Hematopoietic multipotent progenitor cell treated with erythropoietin and hydrocortisone succinate and interleukin-3 and kit ligand, for 15 days (in vitro differentiated cells): ENCODE measurements around the gene BLVRB.
"Not testable (repeated sequence)": the region's sequence is repeated elsewhere in the genome, so short reads cannot be mapped to it uniquely, and the experiment has no call there.

Source experiments
- DNase-seq: peaks from one replicate; pipeline ENCODE4 v3.0.0-alpha.2; 2015; ENCODE audit warnings: low spot score

BLVRB gene

GRCh38 chr19:40465557-40466218, at the start of gene BLVRB:
TSS of gene BLVRB (minus strand) at chr19:40465745. CDS start at chr19:40465688, 57 bp downstream.
- peak; percentile 100 for DNase-seq

- DNase-seq, result no peak
Observed at GRCh38 chr19:40513741-40514315, 48.3 kb upstream of the BLVRB start.

- DNase-seq, result no peak
Observed at GRCh38 chr19:40513345-40513678, 47.8 kb upstream of the BLVRB start.

- DNase-seq, result no peak
Observed at GRCh38 chr19:40512473-40513344, 47.2 kb upstream of the BLVRB start.

GRCh38 chr19:40512110-40512472, 46.5 kb upstream of the BLVRB start:
- DNase-seq, result no peak

GRCh38 chr19:40511487-40511886, 45.9 kb upstream of the BLVRB start:
- no peak for DNase-seq

GRCh38 chr19:40510526-40511115, 45.1 kb upstream of the BLVRB start:
- DNase-seq, result no peak

- DNase-seq, result no peak
Observed at GRCh38 chr19:40508739-40509260, 43.3 kb upstream of the BLVRB start.

- no peak for DNase-seq
Observed at GRCh38 chr19:40507892-40508291, 42.3 kb upstream of the BLVRB start.

GRCh38 chr19:40506099-40506498, 40.6 kb upstream of the BLVRB start:
- DNase-seq, result no peak

- no peak for DNase-seq
Observed at GRCh38 chr19:40503320-40503695, 37.8 kb upstream of the BLVRB start.

GRCh38 chr19:40502647-40503319, 37.2 kb upstream of the BLVRB start:
- no peak for DNase-seq

- DNase-seq, result no peak
Observed at GRCh38 chr19:40502081-40502480, 36.5 kb upstream of the BLVRB start.

- DNase-seq, result no peak
Observed at GRCh38 chr19:40501599-40501998, 36.1 kb upstream of the BLVRB start.

- not testable (repeated sequence) for DNase-seq
Observed at GRCh38 chr19:40500678-40501530, 35.4 kb upstream of the BLVRB start.

- DNase-seq, result no peak
Observed at GRCh38 chr19:40499320-40499719, 33.8 kb upstream of the BLVRB start.

GRCh38 chr19:40497214-40497613, 31.7 kb upstream of the BLVRB start:
- no peak for DNase-seq

- DNase-seq, result no peak
Observed at GRCh38 chr19:40494191-40494838, 28.8 kb upstream of the BLVRB start.

- no peak for DNase-seq
Observed at GRCh38 chr19:40493778-40494177, 28.2 kb upstream of the BLVRB start.

- no peak for DNase-seq
Observed at GRCh38 chr19:40492274-40492673, 26.7 kb upstream of the BLVRB start.

GRCh38 chr19:40489882-40490230, 24.3 kb upstream of the BLVRB start:
- no peak for DNase-seq
